GM06990 (cell line): ENCODE measurements around the gene TUB.

ENCODE experiments used
- DNase-seq: peaks from one replicate; pipeline ENCODE4 v3.0.0-alpha.2; 2011; ENCODE audit not compliant: insufficient read length; ENCODE audit errors: extremely low read depth
- H3K27me3 ChIP-seq: replicated peaks from 2 replicates; pipeline ENCODE4 v1.6.0; 2011; ENCODE audit warnings: low read length; ENCODE audit not compliant: control insufficient read depth, insufficient read depth
- H3K36me3 ChIP-seq: 2 replicates; pipeline ENCODE4 v1.5.1; 2011; ENCODE audit warnings: low read length; ENCODE audit not compliant: control insufficient read depth, insufficient read depth
- H3K4me3 ChIP-seq: replicated peaks from 2 replicates; pipeline ENCODE4 v1.5.1; 2011; ENCODE audit warnings: low read depth, mild to moderate bottlenecking, control low read depth, low read length
- CTCF ChIP-seq: IDR thresholded peaks from 2 replicates; pipeline ENCODE4 v1.5.1; 2011; ENCODE audit warnings: low read length, control low read depth, mild to moderate bottlenecking, inconsistent platforms; ENCODE audit not compliant: insufficient read depth, poor library complexity, severe bottlenecking

The TUB gene

GRCh38 chr11:8102296-8102915, 21.4 kb downstream of the TUB start:
- DNase-seq: no peak
- no peak for TF ChIP-seq CTCF
- H3K27me3 ChIP-seq: no peaks in the 10 kb centered on the region
- no peaks in the 10 kb centered on the region; the same call in 1 of the 2 replicates for H3K36me3 ChIP-seq
- no peak overlapping the region for H3K4me3 ChIP-seq

- Histone ChIP-seq H3K36me3 (no peaks in the 10 kb centered on the region; the same call in 1 of the 2 replicates), H3K27me3 (no peaks in the 10 kb centered on the region), H3K4me3 (no peak overlapping the region)
- DNase-seq: no peak
- TF ChIP-seq CTCF: no peak
Measured at GRCh38 chr11:8102965-8103364, 22.0 kb downstream of the TUB start.

- Histone ChIP-seq H3K36me3 (no peaks in the 10 kb centered on the region; the same call in 1 of the 2 replicates), H3K4me3 (no peak overlapping the region), H3K27me3 (no peaks in the 10 kb centered on the region)
- DNase-seq: no peak
- TF ChIP-seq CTCF: no peak
Measured at GRCh38 chr11:8103909-8104308, 22.9 kb downstream of the TUB start.

GRCh38 chr11:8105133-8105532, 24.1 kb downstream of the TUB start:
- no peak for DNase-seq
- H3K4me3 ChIP-seq: no peak overlapping the region
- no peaks in the 10 kb centered on the region for H3K27me3 ChIP-seq
- TF ChIP-seq CTCF: no peak
- no peaks in the 10 kb centered on the region; the same call in 1 of the 2 replicates for H3K36me3 ChIP-seq

- Histone ChIP-seq H3K36me3 (no peaks in the 10 kb centered on the region; the same call in none of the 2 replicates), H3K4me3 (no peak overlapping the region), H3K27me3 (no peaks in the 10 kb centered on the region)
- no peak for DNase-seq
- TF ChIP-seq CTCF: no peak
Measured at GRCh38 chr11:8105666-8106065, 24.7 kb downstream of the TUB start.

GRCh38 chr11:8106679-8107078, 25.7 kb downstream of the TUB start:
- Histone ChIP-seq H3K4me3 (no peak overlapping the region), H3K36me3 (no peaks in the 10 kb centered on the region; the same call in none of the 2 replicates), H3K27me3 (no peaks in the 10 kb centered on the region)
- no peak for TF ChIP-seq CTCF
- no peak for DNase-seq
